NB4 (cell line): ENCODE data around the gene IFITM1.

Source experiments
- DNase-seq: peaks from one replicate; pipeline ENCODE4 v3.0.0; 2010; ENCODE audit warnings: low read depth
- H3K4me3 ChIP-seq: one replicate; pipeline ENCODE4 v1.5.1; 2011; ENCODE audit warnings: mild to moderate bottlenecking, low read depth, low read length, moderate library complexity
- MYC ChIP-seq: IDR thresholded peaks from 2 replicates; pipeline ENCODE4 v1.6.1; 2011; ENCODE audit warnings: low read depth, low read length
- POLR2A ChIP-seq: IDR thresholded peaks from 2 replicates; pipeline ENCODE4 v1.6.1; 2011; ENCODE audit warnings: mild to moderate bottlenecking; ENCODE audit not compliant: insufficient read length; ENCODE audit errors: extremely low read depth
- TF ChIP-seq, protein P1 (sequence below): IDR thresholded peaks from one replicate; pipeline ENCODE4 v1.5.1; 2012; ENCODE audit warnings: low read depth, low read length
- TF ChIP-seq, protein P2 (sequence below): IDR thresholded peaks from 2 replicates; pipeline ENCODE4 v1.6.1; 2011; ENCODE audit warnings: low read depth, low read length

Gene IFITM1

DNA sequence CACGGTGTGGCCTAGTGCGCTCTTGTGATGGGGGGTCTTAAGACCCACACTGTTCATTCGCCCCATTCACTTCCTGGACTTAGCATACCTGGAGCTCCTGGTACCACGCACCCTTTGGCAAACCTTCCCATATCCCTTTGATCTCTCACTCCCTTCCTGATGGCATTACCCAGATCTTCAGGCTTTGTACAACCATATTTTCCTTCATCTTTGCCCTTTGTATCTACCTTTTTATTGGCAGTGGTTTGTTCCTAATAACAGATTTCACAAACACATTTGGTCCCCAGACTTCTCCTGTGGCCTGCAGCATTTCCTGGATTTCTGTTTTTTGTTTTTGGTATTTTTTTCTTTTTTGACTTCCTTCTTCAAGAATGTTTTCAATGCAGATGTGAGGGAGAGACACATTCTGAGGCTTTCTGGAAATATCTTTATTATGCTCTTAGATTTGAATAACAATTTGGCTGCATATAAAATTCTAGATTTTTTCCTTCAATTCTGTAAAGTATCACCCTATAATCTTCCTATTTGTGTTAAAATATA lies 22.9 kb downstream of the IFITM1 start:
- no peak overlapping the region for H3K4me3 ChIP-seq
- DNase-seq, result no peak
- TF ChIP-seq POLR2A, result no peak
- TF ChIP-seq, protein P1, sequence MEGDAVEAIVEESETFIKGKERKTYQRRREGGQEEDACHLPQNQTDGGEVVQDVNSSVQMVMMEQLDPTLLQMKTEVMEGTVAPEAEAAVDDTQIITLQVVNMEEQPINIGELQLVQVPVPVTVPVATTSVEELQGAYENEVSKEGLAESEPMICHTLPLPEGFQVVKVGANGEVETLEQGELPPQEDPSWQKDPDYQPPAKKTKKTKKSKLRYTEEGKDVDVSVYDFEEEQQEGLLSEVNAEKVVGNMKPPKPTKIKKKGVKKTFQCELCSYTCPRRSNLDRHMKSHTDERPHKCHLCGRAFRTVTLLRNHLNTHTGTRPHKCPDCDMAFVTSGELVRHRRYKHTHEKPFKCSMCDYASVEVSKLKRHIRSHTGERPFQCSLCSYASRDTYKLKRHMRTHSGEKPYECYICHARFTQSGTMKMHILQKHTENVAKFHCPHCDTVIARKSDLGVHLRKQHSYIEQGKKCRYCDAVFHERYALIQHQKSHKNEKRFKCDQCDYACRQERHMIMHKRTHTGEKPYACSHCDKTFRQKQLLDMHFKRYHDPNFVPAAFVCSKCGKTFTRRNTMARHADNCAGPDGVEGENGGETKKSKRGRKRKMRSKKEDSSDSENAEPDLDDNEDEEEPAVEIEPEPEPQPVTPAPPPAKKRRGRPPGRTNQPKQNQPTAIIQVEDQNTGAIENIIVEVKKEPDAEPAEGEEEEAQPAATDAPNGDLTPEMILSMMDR, result no peak
- TF ChIP-seq, protein P2, sequence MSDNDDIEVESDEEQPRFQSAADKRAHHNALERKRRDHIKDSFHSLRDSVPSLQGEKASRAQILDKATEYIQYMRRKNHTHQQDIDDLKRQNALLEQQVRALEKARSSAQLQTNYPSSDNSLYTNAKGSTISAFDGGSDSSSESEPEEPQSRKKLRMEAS, result no peak
- no peak for TF ChIP-seq MYC

DNA sequence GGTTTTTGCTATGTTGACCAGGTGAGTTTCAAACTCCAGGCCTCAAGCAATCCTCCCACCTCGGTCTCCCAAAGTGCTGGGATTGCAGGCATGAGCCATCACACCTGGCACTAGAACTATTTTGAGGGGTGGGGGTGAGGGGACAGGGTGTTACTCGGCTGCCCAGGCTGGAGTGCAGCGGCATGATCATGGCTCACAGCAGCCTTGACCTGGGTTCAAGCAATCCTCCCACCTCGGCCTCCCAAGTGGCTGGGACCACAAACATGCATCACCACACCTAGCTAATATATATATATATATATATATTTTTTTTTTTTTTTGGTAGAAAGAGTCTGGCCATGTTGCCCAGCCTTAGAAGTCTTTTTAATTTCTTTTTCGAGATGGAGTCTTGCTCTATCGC lies 23.9 kb downstream of the IFITM1 start:
- DNase-seq, result no peak
- no peak overlapping the region for H3K4me3 ChIP-seq
- TF ChIP-seq, protein P1, result no peak
- TF ChIP-seq MYC (no peak), POLR2A (no peak)
- TF ChIP-seq, protein P2, result no peak

DNA sequence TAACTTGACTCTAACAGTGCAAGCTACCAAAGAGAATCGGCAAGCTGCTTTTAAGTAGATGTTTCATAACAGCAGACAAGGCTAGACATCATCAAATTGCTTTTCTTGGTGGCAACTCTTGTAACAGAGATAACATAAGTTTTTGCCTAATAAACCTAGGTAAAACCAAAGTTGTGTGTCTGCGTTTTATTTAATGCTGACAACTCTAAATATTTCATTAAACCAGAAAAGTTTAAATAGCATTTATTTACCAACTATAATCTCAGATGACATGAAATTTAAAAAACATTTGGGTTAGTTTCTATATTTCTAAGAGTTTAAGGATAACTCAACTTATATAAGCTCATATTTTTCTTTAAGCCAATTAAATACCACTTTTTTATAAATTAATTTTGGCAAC lies 26.1 kb downstream of the IFITM1 start:
- DNase-seq, result no peak
- H3K4me3 ChIP-seq, result no peak overlapping the region
- TF ChIP-seq, protein P2, result no peak
- TF ChIP-seq, protein P1, result no peak
- TF ChIP-seq POLR2A, result no peak
- TF ChIP-seq MYC, result no peak

DNA sequence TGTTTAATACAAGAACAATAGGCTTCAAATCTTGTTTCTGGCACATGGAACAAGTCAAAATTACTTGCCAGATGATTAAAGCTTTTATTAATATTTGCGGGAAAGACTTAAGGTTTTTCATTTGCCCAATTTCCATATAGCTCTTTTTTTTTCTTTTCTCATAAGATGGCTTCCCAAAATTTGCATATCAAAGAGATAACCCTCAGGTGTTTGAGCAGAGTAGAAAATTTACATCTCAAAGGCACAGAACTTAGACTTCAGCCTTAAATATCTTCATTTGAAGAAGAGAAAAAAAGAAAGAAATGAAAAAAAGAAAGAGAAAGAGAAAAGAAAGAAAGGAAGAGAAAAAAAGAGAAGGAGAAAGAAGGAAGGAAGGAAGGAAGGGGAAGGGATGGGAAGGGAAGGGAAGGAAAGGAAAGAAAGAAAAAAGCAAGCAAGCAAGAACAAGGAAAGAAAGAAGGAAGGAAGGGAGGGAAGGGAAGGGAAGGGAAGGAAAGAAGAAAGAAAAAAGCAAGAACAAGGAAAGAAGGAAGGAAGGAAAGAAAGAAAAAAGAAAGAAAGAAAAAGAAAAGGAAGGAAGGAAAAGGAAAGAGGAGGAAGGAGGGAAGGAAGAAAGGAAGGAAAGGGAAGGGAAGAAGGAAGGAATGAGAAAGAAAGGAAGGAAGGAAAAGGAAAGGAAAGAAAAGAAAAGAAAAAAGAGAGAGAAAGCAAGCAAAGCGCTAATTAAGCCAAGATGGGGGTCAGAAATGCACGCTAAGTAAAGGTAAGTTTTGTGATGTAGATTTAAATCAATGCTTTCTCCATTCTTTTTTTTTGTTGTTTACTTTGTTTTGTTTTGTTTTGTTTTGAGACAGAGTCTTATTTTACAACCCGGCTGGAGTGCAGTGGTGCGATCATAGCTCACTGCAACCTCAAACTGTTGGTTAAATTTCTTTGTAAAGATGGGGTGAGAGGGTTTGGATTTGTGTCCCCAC lies 27.0 kb downstream of the IFITM1 start:
- TF ChIP-seq MYC (no peak), POLR2A (no peak)
- TF ChIP-seq, protein P2, result no peak
- TF ChIP-seq, protein P1, result no peak
- H3K4me3 ChIP-seq, result no peak overlapping the region
- DNase-seq, result no peak

DNA sequence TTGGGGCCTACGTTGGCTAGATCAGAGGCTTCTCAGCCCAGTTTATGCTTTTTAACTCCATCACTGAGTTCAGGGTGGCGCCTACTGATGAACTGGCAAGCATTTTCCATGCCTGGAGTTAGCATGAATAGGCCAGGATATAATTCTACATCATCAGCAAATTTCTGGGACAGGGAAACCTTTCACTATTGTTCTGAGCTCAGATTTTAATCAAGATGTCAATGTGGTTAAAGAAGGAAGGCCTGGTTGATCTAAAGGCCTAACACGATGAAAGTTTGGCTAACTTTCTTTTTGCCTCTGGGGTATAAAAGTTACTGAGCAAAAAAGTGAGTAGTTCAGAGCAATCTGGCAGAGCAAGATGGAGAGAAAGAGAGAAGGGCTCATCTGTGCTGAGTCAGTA lies 28.5 kb downstream of the IFITM1 start:
- TF ChIP-seq, protein P1, result no peak
- TF ChIP-seq MYC (no peak), POLR2A (no peak)
- TF ChIP-seq, protein P2, result no peak
- no peak for DNase-seq
- no peak overlapping the region for H3K4me3 ChIP-seq
